WI38 (cell line): ENCODE measurements around the gene NT5C3A.
A peak's percentile ranks its signal among the peaks of the same experiment; 100 is the strongest.

ENCODE experiments used
- H3K4me3 ChIP-seq: 2 replicates; pipeline ENCODE4 v1.5.1; 2011; ENCODE audit warnings: low read depth, mild to moderate bottlenecking, control low read depth, low read length
- TF ChIP-seq, protein P1 (sequence below): IDR thresholded peaks from 2 replicates; pipeline ENCODE4 v1.5.1; 2012; ENCODE audit warnings: low read depth, mild to moderate bottlenecking, control low read depth, low read length

Gene NT5C3A

DNA sequence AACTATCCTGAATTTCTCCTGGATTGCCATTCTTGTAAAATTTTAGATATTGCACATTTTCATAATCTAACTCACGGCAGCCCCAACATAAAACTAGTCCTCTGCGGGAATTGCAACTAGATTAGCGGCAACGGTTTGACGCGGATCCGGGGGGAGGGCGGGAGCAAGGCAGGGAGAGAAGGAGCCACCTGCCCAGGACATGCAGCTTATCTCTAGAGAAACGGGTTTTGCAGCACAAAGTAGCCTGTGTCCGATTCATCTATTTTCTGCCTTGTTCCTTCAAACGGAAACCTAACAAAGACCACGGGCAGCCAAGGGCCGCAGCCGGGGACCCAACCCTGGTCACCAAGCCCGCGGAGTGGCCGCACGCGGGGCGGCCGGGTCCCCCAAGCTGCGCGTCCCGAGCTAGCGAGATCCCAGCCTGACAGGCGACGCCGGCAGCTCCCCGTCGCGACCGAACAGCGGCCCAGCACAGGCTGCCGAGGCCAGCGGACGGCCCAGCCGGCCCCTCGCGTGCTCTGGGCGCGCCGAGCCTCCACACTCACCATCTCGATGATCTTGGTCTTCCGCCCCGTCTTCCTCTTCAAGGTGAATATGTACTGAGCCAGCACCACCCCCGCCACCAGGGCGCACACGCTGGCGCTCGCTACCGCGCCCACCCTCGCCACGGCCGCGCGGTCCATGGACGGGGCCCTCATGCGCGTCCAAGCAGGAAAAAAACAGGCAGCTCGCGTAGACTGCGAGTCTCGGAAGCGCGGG is at the start of gene NT5C3A:
TSS of gene NT5C3A (minus strand) at position 754 of the 759 bp plus-strand sequence. CDS start at position 683, 71 bp downstream.
- TF ChIP-seq, protein P1, sequence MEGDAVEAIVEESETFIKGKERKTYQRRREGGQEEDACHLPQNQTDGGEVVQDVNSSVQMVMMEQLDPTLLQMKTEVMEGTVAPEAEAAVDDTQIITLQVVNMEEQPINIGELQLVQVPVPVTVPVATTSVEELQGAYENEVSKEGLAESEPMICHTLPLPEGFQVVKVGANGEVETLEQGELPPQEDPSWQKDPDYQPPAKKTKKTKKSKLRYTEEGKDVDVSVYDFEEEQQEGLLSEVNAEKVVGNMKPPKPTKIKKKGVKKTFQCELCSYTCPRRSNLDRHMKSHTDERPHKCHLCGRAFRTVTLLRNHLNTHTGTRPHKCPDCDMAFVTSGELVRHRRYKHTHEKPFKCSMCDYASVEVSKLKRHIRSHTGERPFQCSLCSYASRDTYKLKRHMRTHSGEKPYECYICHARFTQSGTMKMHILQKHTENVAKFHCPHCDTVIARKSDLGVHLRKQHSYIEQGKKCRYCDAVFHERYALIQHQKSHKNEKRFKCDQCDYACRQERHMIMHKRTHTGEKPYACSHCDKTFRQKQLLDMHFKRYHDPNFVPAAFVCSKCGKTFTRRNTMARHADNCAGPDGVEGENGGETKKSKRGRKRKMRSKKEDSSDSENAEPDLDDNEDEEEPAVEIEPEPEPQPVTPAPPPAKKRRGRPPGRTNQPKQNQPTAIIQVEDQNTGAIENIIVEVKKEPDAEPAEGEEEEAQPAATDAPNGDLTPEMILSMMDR, result no peak
- H3K4me3 ChIP-seq, result peak within 1 kb of the TSS; percentile 76

DNA sequence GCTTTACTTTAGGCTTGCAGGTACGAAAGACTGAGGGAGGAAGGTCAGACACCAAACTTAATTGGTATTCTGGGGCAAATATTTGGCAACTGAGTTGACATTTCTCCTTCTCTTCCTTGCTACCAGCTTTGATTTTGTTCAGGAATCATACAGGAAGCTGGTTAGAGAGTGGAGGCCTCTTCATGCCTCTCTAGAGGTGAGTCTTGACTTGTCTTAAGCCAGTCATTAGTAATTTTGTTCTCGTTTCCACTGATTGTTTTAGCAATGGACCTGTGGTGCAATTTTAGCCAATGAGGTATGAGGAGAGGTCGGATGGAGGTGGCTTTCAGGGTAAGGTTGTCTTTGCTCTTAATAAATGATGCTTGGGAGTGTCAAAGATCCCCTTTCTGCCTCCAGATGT is 49.0 kb upstream of the NT5C3A start:
- TF ChIP-seq, protein P1, result no peak
- H3K4me3 ChIP-seq, result no peak overlapping the region

DNA sequence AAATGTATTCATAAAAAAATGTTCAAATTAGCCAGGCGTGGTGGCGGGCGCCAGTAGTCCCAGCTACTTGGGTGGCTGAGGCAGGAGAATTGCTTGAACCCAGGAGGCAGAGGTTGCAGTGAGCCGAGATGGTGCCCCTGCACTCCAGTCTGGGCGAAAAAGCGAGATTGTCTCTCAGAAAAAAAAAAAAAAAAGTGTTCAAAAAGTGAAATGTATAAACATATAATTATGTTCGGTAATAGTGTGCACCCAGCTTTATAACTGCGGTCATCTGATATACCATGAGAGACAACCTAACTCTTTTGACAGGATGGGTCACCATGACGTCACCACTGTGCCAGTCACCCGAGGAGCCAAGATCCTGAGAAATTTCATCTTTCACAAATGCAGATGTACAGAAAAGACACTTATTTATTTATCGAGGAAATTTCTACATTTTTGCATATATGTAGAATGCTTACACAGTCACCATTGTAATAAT is 47.2 kb upstream of the NT5C3A start:
- peak overlapping the region; percentile 85 for H3K4me3 ChIP-seq
- TF ChIP-seq, protein P1, result no peak

DNA sequence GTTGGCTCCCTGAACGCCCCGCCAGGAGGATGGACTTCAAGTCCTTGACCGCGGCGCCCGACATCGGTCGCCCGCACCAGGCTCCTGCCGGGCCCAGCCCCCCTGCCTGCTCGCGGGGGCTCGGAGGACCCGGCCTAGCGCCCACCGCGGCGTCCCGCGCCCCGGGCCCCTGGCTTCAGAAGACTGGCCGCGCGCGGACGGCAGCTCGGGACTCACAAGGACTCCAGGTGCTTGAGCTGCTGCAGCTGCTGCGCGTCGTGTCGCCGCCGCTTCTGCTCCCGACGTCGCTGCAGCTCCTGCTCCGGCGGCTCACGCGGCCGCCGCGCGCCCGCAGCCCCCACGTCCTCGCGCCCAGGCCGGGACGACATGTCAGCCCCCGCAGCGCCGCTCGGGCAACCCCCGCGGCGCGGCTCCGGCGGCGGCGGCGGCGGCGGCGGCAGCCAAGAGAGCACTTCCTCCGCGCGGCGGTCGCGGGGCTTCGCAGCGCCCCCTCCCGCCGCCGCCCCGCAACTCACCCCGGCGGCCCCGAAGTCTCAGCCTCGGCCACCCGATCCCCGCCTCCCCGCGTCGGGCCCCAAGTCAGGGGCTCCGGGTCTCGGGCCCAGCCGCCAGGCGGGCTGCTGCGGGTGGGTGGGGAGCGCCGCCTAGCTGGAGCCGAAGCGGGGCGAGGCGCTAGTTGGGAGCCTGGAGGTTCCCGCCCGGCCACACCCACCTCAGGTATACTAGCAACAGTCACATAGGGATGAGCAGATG is 46.6 kb upstream of the NT5C3A start, which contains the start of gene RP9:
TSS of gene RP9 (minus strand) at position 400 of the 753 bp plus-strand sequence. CDS start at position 368, 32 bp downstream.
- TF ChIP-seq, protein P1, result peak; percentile 17
- H3K4me3 ChIP-seq, result peak within 1 kb of the TSS; percentile 85

DNA sequence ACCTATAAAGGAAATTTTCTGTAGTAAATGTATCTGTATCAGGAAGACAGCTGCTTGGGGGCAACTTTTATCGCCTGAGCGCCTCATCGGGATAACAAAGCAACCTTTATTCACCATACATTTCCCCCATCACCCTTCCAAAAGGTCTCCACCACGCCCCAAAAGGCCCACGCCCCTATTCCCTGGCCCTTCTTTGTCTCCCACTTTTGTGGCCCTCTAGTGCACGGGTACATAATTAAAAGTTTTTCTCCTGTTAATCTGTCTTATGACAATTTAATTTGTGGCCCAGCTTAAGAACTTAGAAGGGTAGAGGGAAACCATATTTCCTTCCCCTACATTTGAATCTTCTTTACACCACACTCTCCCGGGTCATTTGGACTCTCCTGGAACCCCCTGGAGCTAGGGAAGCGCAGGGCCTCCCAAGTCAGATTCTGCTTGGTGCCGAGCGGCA is 46.0 kb upstream of the NT5C3A start:
- peak overlapping the region; percentile 85 for H3K4me3 ChIP-seq
- TF ChIP-seq, protein P1, result no peak

DNA sequence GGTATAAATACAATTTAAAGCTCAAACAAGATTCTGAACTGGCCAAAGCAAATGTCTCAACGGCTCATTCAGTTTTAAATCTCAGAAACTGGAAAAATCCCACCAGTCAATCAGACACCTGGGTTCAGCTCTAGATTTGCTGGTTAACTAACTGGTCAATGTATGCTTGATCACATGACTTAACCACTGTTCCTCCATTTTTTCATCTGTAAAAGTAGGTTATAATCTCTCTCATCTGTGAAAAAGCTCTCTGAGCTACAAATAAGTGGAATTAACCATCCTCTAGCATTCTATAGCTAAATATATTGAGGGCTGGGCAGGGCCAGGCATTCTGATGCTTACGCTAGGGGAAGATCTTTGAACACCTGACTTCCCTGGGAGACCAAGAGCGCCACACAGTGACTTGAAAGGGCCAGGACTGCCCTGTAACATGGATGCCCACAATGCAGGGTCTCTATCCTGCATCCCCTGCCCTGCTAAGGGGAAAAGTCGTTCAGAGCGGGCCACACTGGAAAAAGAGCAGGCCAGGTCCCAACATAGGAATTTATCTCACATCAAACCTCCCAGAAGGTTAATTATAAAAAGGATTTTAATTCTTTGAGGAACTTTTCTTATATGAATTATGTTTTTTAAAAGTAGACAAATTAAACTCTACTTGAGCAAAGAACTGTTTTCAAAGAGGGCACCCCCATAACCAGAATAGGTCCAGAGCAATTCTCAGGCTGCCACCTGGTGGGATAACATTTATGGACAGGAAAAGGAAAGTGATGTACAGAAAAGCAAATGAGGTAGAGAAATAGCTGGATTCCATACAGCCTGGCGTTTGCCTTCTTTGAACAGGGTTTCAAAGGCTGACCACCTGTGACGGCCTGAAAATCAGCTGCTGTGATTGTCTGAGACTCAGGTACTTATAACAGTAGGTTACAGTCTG is 44.8 kb upstream of the NT5C3A start:
- peak overlapping the region; percentile 85 for H3K4me3 ChIP-seq
- TF ChIP-seq, protein P1, result peak; percentile 36
